GM12878 (cell line): ENCODE data around the gene UNC93B1. TPM values are rescaled to one million over a fixed set of nuclear protein-coding genes. Genes with fewer than 3 reads are reported as not detected.

Experiments used
- BCL11A ChIP-seq: IDR thresholded peaks from 2 replicates; pipeline ENCODE4 v1.6.1; 2011; ENCODE audit warnings: low read depth, low read length
- BRCA1 ChIP-seq: IDR thresholded peaks from 2 replicates; pipeline ENCODE4 v1.6.1; 2011; ENCODE audit warnings: low read depth, low read length, improper control_type of control experiment
- CBFB ChIP-seq: IDR thresholded peaks from 2 replicates; pipeline ENCODE4 v1.6.1; 2016; ENCODE audit warnings: antibody characterized with exemption, low read depth
- CHD2 ChIP-seq: IDR thresholded peaks from 2 replicates; pipeline ENCODE4 v1.6.1; 2011; ENCODE audit warnings: low read depth, low read length, improper control_type of control experiment, borderline replicate concordance
- CTCF ChIP-seq, 3 experiments: IDR thresholded peaks in 2 of 3; conservative IDR thresholded peaks in 1 of 3; 2 replicates each; pipeline ENCODE4 v1.5.1; 2011; ENCODE audit warnings: low read depth in 3 of 3, low read length in 3 of 3, mild to moderate bottlenecking in 3 of 3, control low read depth in 2 of 3, moderate library complexity in 2 of 3, inconsistent platforms in 1 of 3, mixed read lengths in 1 of 3; ENCODE audit not compliant: control insufficient read depth in 2 of 3, insufficient read depth in 1 of 3; ENCODE audit errors: extremely low read depth in 1 of 3
- ELK1 ChIP-seq: IDR thresholded peaks from 2 replicates; pipeline ENCODE4 v1.6.1; 2012; ENCODE audit warnings: low read depth, low read length, improper control_type of control experiment
- HCFC1 ChIP-seq: fragments of 150-350 bp; IDR thresholded peaks from 2 replicates; pipeline ENCODE4 v1.6.1; 2014; ENCODE audit warnings: low read length
- HDAC2 ChIP-seq: fragments of 200-600 bp; sonication (generic); IDR thresholded peaks from 2 replicates; pipeline ENCODE4 v1.6.1; 2017
- KAT2A ChIP-seq: conservative IDR thresholded peaks from 2 replicates; pipeline ENCODE4 v1.6.1; 2011; ENCODE audit warnings: low read depth, low read length; ENCODE audit not compliant: control insufficient read depth
- MTA2 ChIP-seq: fragments of 450-650 bp; IDR thresholded peaks from 2 replicates; pipeline ENCODE4 v1.6.1; 2016; ENCODE audit warnings: low read depth, mild to moderate bottlenecking, moderate library complexity
- MTA3 ChIP-seq: IDR thresholded peaks from 2 replicates; pipeline ENCODE4 v1.6.1; 2012; ENCODE audit warnings: low read length, inconsistent platforms, borderline replicate concordance
- NFIC ChIP-seq: IDR thresholded peaks from 2 replicates; pipeline ENCODE4 v1.6.1; 2012; ENCODE audit warnings: low read depth, mild to moderate bottlenecking, inconsistent platforms, low read length, moderate library complexity
- NFXL1 ChIP-seq: fragments of 450-650 bp; IDR thresholded peaks from 2 replicates; pipeline ENCODE4 v1.6.1; 2017; ENCODE audit warnings: antibody characterized with exemption, mild to moderate bottlenecking, borderline replicate concordance
- PKNOX1 ChIP-seq: fragments of 450-650 bp; IDR thresholded peaks from 2 replicates; pipeline ENCODE4 v1.6.1; 2016; ENCODE audit warnings: mild to moderate bottlenecking
- POLR2A ChIP-seq: IDR thresholded peaks from 2 replicates; pipeline ENCODE4 v1.6.1; 2011; ENCODE audit warnings: low read depth, mild to moderate bottlenecking, low read length
- RAD51 ChIP-seq: fragments of 450-650 bp; IDR thresholded peaks from 2 replicates; pipeline ENCODE4 v1.6.1; 2016; ENCODE audit warnings: moderate library complexity, mild to moderate bottlenecking, inconsistent platforms
- RCOR1 ChIP-seq: conservative IDR thresholded peaks from 2 replicates; pipeline ENCODE4 v1.6.1; 2012; ENCODE audit warnings: low read depth, low read length, improper control_type of control experiment
- RELA ChIP-seq: fragments of 450-650 bp; IDR thresholded peaks from 2 replicates; pipeline ENCODE4 v1.8.0; 2014; ENCODE audit warnings: borderline replicate concordance; ENCODE audit not compliant: partially characterized antibody
- SMAD1 ChIP-seq: fragments of 450-650 bp; IDR thresholded peaks from 2 replicates; pipeline ENCODE4 v1.6.1; 2018; ENCODE audit warnings: mild to moderate bottlenecking, low read depth; ENCODE audit not compliant: partially characterized antibody
- SMAD5 ChIP-seq: IDR thresholded peaks from 2 replicates; pipeline ENCODE4 v1.6.1; 2016; ENCODE audit warnings: antibody characterized with exemption, low read depth
- YY1 ChIP-seq: IDR thresholded peaks from 2 replicates; pipeline ENCODE4 v1.6.1; 2011; ENCODE audit warnings: low read depth, mild to moderate bottlenecking, low read length
- ZBTB33 ChIP-seq: fragments of 450-650 bp; IDR thresholded peaks from 2 replicates; pipeline ENCODE4 v1.6.1; 2017; ENCODE audit warnings: mild to moderate bottlenecking
- ZNF217 ChIP-seq: fragments of 450-650 bp; IDR thresholded peaks from 2 replicates; pipeline ENCODE4 v1.6.1; 2017; ENCODE audit warnings: antibody characterized with exemption, mild to moderate bottlenecking
- ZNF384 ChIP-seq: IDR thresholded peaks from 2 replicates; pipeline ENCODE4 v1.6.1; 2012; ENCODE audit warnings: low read depth, mild to moderate bottlenecking, low read length, improper control_type of control experiment, borderline replicate concordance
- ZZZ3 ChIP-seq: IDR thresholded peaks from 2 replicates; pipeline ENCODE4 v1.6.1; 2011; ENCODE audit warnings: low read depth; ENCODE audit not compliant: control insufficient read depth, insufficient read length
- polyA plus RNA-seq, 11 experiments: library from polyadenylated mRNA; depleted of rRNA in 4 of 11; unstranded in 6 of 11; stranded (reverse) in 5 of 11; fragments of >200 nt; fragmentation: Nextera tagmentation in 4 of 11; fragmentation: Illumina TruSeq in 1 of 11; extraction: Ambion mirVana in 4 of 11; extraction: Trizol in 1 of 11; gene quantifications; 1 replicate in 1 of 11; 2 replicates in 10 of 11; pipeline versions ENCODE4 v1.2.1 to v1.2.3, GENCODE V29; 2011 to 2016; ENCODE audit warnings: inconsistent platforms in 2 of 11, missing spikeins in 2 of 11, low read depth in 1 of 11
- total RNA-seq, 4 experiments: library from RNA; depleted of rRNA in 3 of 4; stranded (reverse); fragments of >200 nt in 3 of 4; fragmentation: Illumina TruSeq in 1 of 4; extraction: Trizol in 1 of 4; gene quantifications; 2 replicates each; pipeline versions ENCODE4 v1.2.1 to v1.2.3, GENCODE V29; 2013 to 2021

UNC93B1 gene
- total and polyA plus RNA-seq, 10 of the 15 experiments (the other 5 are each of a cell fraction or from before 2014, with no cell fraction given) = 1.3 to 79.7 (median 36.3) TPM

GRCh38 chr11:68040101-68040956 is 36.4 kb upstream of the UNC93B1 start (continued):
- TF ChIP-seq PKNOX1 = no peak
- TF ChIP-seq SMAD1 = no peak
- no peak for TF ChIP-seq RELA
- no peak for TF ChIP-seq ZNF217
- TF ChIP-seq CHD2 = no peak; the same call in 1 of the 2 replicates
- no peak for TF ChIP-seq CTCF (IDR thresholded peaks at IDR 0.05 in 2 of 3, conservative IDR thresholded peaks at IDR 0.05 in 1 of 3; ENCODE audit: control insufficient read depth in 2 of 3, extremely low read depth in 1 of 3, insufficient read depth in 1 of 3, low read depth in 3 of 3, low read length in 3 of 3)
- no peak for TF ChIP-seq HCFC1
- TF ChIP-seq NFXL1 = 0 out of 2 replicates have a peak, but pooled peaks have one; percentile 82
- no peak for TF ChIP-seq KAT2A
- 0 out of 2 replicates have a peak, but pooled peaks have one; percentile 14 for TF ChIP-seq ELK1
- peak; percentile 61 for TF ChIP-seq POLR2A
- TF ChIP-seq MTA2 = 0 out of 2 replicates have a peak, but pooled peaks have one; percentile 12
- TF ChIP-seq RAD51 = no peak
- TF ChIP-seq BCL11A = no peak
- TF ChIP-seq SMAD5 = no peak
- no peak for TF ChIP-seq BRCA1
- TF ChIP-seq NFIC = no peak
- peak; percentile 74 for TF ChIP-seq YY1
- TF ChIP-seq ZBTB33 = no peak
- TF ChIP-seq MTA3 = no peak
- no peak for TF ChIP-seq ZNF384
- TF ChIP-seq ZZZ3 = no peak
- peak; percentile 60 for TF ChIP-seq CBFB
- no peak for TF ChIP-seq HDAC2
- TF ChIP-seq RCOR1 = 0 out of 2 replicates have a peak, but pooled peaks have one; percentile 73
